Ishikawa (cell line): ENCODE data around the gene SLC43A1.

Source experiments
- EGR1 ChIP-seq: IDR thresholded peaks from 2 replicates; pipeline ENCODE4 v1.6.1; 2012
- FOXM1 ChIP-seq: IDR thresholded peaks from 2 replicates; pipeline ENCODE4 v1.6.1; 2012; ENCODE audit warnings: low read depth, borderline replicate concordance
- MAX ChIP-seq: IDR thresholded peaks from 2 replicates; pipeline ENCODE4 v1.6.1; 2012
- TAF1 ChIP-seq: IDR thresholded peaks from 2 replicates; pipeline ENCODE4 v1.6.1; 2012; ENCODE audit warnings: low read depth, mild to moderate bottlenecking
- USF1 ChIP-seq: IDR thresholded peaks from 2 replicates; pipeline ENCODE4 v1.6.1; 2012
- YY1 ChIP-seq: IDR thresholded peaks from 2 replicates; pipeline ENCODE4 v1.6.1; 2012; ENCODE audit warnings: low read depth

- TF ChIP-seq TAF1 (no peak), YY1 (no peak), EGR1 (no peak), USF1 (no peak), FOXM1 (no peak), MAX (no peak)
Measured at GRCh38 chr11:57483562-57483918, 32.0 kb downstream of the SLC43A1 start.
